GM08714 (cell line): Measurements from ENCODE around the gene ST6GALNAC4.
A peak's percentile ranks its signal among the peaks of the same experiment; 100 is the strongest.

Experiments
- H3K4me3 ChIP-seq: fragments of 200-500 bp; sonication (Bioruptor generic); 2 replicates; pipeline ENCODE4 v1.5.1; 2014; ENCODE audit warnings: mild to moderate bottlenecking, low read length, inconsistent platforms
- ZNF274 ChIP-seq: IDR thresholded peaks from 2 replicates; pipeline ENCODE4 v1.6.1; 2012; ENCODE audit warnings: mild to moderate bottlenecking, low read depth, low read length

The ST6GALNAC4 gene

GRCh38 chr9:127899128-127899943 lies 17.5 kb downstream of the ST6GALNAC4 start, which contains the start of gene ST6GALNAC6:
TSS of gene ST6GALNAC6 (minus strand) at chr9:127899603. CDS start at chr9:127897981, 1,622 bp downstream.
- no peak for TF ChIP-seq ZNF274
- H3K4me3 ChIP-seq = peak within 1 kb of the TSS; percentile 85; the same call in 1 of the 2 replicates

GRCh38 chr9:127898433-127899127 lies 18.3 kb downstream of the ST6GALNAC4 start:
- H3K4me3 ChIP-seq = peak overlapping the region; percentile 85; the same call in 1 of the 2 replicates
- no peak for TF ChIP-seq ZNF274

DNA sequence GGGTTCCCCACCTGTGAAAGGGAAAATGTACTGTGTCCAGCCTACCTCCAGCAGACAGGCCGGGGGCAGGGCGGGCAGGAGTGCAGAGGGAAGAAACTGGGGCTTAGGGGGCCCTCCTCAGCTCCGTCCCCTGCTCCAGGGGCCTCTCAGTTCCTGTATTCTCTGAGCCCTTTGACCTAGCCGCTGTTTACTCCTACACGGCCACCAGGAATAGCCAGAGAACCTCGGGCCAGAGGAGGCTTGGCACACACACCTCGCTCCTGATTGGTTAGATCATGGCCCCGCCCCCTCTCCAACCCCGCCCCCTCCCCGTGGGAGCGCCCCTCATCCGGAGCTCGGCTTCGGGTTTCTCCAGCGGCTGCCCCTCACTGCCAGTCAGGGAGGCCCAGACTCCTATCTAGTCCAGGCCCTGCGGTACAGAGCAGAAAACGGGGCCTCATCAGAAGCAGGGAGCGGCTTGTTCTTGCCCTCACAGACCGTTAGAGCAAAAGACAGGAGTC lies 19.6 kb downstream of the ST6GALNAC4 start:
- TF ChIP-seq ZNF274 = no peak
- H3K4me3 ChIP-seq = no peak overlapping the region

- H3K4me3 ChIP-seq = no peak overlapping the region
- TF ChIP-seq ZNF274 = no peak
These were observed 20.2 kb downstream of the ST6GALNAC4 start for GRCh38 chr9:127896395-127897192.

- TF ChIP-seq ZNF274 = no peak
- no peak overlapping the region for H3K4me3 ChIP-seq
These were observed 21.0 kb downstream of the ST6GALNAC4 start for GRCh38 chr9:127895811-127896210.

GRCh38 chr9:127893392-127893791 lies 23.4 kb downstream of the ST6GALNAC4 start:
- no peak for TF ChIP-seq ZNF274
- no peak overlapping the region for H3K4me3 ChIP-seq

DNA sequence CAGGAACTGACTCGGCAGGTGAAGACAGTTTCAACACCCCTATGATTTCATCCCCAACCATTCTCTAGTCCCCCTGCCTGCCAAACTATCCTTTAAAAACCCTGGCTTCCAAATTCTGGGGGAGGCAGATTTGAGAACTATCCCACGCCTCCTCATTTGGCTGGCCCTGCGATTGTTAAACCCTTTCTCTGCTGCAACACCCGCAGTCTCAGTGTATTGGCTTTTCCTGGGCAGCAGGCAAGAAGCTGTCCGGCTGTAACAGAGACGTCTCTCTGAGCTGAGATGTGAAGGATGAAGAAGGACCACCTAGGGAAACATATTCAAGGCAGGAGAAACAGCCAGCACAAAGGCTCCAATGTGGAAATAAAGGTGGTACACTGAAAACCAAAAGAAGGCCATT lies 24.0 kb downstream of the ST6GALNAC4 start:
- no peak overlapping the region for H3K4me3 ChIP-seq
- no peak for TF ChIP-seq ZNF274

GRCh38 chr9:127890053-127890452 lies 26.8 kb downstream of the ST6GALNAC4 start:
- H3K4me3 ChIP-seq = no peak overlapping the region
- no peak for TF ChIP-seq ZNF274

DNA sequence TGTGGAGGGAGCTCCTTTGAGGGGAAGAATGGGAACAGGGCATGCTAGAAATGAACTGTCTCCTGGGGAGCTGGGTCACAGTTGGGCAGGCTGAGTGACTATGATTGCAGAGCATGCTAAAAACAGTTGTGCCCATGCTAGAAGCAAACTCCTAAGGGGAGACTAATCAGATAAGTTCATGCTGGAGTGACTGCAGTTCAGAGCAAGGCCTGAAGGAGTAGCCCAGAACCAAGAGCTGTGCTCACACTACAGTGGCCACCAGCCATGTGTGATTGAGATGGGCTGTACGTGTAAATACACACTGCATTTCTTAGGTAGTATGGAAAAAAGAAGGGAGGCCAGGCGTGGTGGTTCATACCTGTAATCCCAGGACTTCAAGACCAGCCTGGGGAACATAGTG lies 29.0 kb downstream of the ST6GALNAC4 start:
- TF ChIP-seq ZNF274 = no peak
- H3K4me3 ChIP-seq = no peak overlapping the region

DNA sequence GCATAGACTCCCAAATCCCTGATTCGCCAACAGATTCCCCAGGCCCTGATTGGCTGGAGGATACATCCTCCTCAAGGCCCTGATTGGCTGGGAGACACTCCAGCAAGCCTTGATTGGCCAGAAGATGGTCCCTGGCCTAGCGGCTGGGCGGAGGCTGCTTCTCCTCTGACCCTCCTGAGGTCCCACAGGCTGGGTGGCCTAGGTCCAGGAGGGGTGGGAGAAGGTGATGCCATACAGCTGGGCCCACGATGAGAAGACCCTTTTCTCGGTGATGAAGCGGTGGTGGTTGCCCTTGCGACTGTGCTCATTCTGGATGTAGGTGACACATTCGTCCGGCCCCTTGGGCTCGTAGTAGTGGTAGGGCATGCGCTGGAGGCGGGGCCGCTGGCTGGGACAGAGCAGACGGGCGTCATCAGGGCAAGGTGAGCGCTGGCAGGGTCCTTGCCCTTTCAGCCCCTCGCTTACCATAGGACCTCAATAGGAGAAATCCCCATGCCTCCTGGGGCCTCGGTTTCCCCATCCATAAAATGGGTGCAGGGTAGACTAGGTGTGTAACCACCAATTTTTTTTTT lies 30.4 kb downstream of the ST6GALNAC4 start:
- TF ChIP-seq ZNF274 = no peak
- H3K4me3 ChIP-seq = no peak overlapping the region

- no peak for TF ChIP-seq ZNF274
These were observed 31.1 kb downstream of the ST6GALNAC4 start for GRCh38 chr9:127885508-127886281.

DNA sequence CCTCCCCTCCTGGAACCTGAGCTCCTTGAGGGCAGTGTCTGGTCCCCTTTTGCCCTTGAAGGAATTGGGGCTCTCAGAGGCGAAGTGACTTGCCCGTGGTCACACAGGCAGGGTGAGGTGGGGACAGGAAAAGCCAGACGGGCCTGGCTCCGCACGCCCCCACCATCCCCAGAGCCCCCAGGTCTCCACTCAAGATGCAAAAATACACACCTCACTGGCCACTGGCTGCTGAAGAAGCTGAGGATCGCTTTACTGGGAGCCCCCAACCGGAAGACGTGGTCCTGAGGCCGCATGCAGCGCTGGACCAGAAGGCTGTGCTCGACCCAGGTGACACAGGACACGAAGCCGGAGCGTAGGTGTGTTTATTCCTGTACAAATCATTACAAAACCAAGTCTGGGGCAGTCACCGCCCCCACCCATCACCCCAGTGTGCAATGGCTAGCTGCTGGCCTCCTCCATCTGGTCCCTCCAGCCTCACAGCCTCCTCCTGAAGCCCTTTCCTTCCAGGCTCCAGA lies 31.8 kb downstream of the ST6GALNAC4 start:
- TF ChIP-seq ZNF274 = no peak
- H3K4me3 ChIP-seq = no peak overlapping the region

More at GRCh38 chr9:127885508-127886281, 31.1 kb downstream of the ST6GALNAC4 start:
- H3K4me3 ChIP-seq = no peak overlapping the region

DNA sequence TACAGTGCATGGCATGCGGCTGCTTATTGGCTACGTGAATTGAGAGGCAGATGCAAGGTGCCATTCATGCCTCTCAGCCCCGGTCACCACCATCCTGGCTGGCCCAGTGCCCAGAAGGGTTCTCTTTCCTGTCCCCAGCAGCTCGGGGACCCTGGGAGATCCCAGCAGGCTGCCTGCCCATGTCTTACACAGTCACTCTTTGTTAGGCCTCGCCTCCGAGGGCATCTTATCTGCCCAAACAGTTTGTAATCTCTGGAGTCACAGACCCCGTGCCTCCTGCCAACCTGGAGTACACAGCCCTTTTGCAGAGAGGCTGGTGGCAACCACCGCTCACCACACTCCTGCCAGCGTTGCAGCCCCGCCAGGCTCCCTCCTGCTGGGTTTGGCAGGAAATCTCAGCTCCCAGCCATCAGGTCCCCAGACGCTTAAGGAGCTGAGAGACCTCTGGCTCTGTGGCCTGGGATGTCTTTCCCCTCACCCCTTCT lies 32.4 kb downstream of the ST6GALNAC4 start:
- no peak for TF ChIP-seq ZNF274
- no peak overlapping the region for H3K4me3 ChIP-seq
